Stimulated activated CD4-positive, alpha-beta T cell treated with anti-CD3 and anti-CD28 coated beads, Interleukin-4, amount 100 ng/mL, for 1 hour (primary cell): ENCODE measurements around the gene TNS2.
"Not testable (repeated sequence)": the region's sequence is repeated elsewhere in the genome, so short reads cannot be mapped to it uniquely, and the experiment has no call there.

Experiments used
- DNase-seq: peaks from one replicate; pipeline ENCODE4 v3.0.0-alpha.2; 2020

Gene TNS2

GRCh38 chr12:53094796-53095595 is 45.1 kb downstream of the TNS2 start:
- not testable (repeated sequence) for DNase-seq

- DNase-seq, result not testable (repeated sequence)
Measured at GRCh38 chr12:53095596-53095895, 45.7 kb downstream of the TNS2 start.

- DNase-seq, result no peak
Measured at GRCh38 chr12:53096089-53096741, 46.4 kb downstream of the TNS2 start.

- DNase-seq, result no peak
Measured at GRCh38 chr12:53096759-53097158, 46.9 kb downstream of the TNS2 start.

- DNase-seq, result no peak
Measured at GRCh38 chr12:53097207-53097563, 47.3 kb downstream of the TNS2 start.

GRCh38 chr12:53097564-53098353 is 47.9 kb downstream of the TNS2 start, which contains the start of gene IGFBP6:
TSS of gene IGFBP6 (plus strand) at chr12:53097667. CDS start at chr12:53097718, 51 bp downstream.
- DNase-seq, result peak; percentile 60

- peak; percentile 32 for DNase-seq
Measured at GRCh38 chr12:53098354-53098981, 48.6 kb downstream of the TNS2 start.

GRCh38 chr12:53099071-53099882 is 49.4 kb downstream of the TNS2 start:
- DNase-seq, result peak; percentile 90

- no peak for DNase-seq
Measured at GRCh38 chr12:53100466-53101151, 50.7 kb downstream of the TNS2 start.

- no peak for DNase-seq
Measured at GRCh38 chr12:53101266-53101665, 51.4 kb downstream of the TNS2 start.

GRCh38 chr12:53101931-53102781 is 52.3 kb downstream of the TNS2 start:
- DNase-seq, result no peak

- peak; percentile 39 for DNase-seq
Measured at GRCh38 chr12:53102883-53103807, 53.3 kb downstream of the TNS2 start, which contains the start of gene SOAT2. TSS of gene SOAT2 (plus strand) at chr12:53103486. CDS start at chr12:53103578, 92 bp downstream.

- no peak for DNase-seq
Measured at GRCh38 chr12:53103860-53104305, 54.0 kb downstream of the TNS2 start.

GRCh38 chr12:53105256-53105655 is 55.4 kb downstream of the TNS2 start:
- DNase-seq, result no peak

- no peak for DNase-seq
Measured at GRCh38 chr12:53105712-53106439, 56.0 kb downstream of the TNS2 start.

- DNase-seq, result no peak
Measured at GRCh38 chr12:53107122-53107521, 57.3 kb downstream of the TNS2 start.

GRCh38 chr12:53112431-53112830 is 62.6 kb downstream of the TNS2 start:
- not testable (repeated sequence) for DNase-seq

- no peak for DNase-seq
Measured at GRCh38 chr12:53113136-53113705, 63.4 kb downstream of the TNS2 start.
